GM13976 (cell line): Measurements from ENCODE around the gene KIF16B.

ENCODE experiments used
- DNase-seq: peaks from one replicate; pipeline ENCODE4 v3.0.0; 2012; ENCODE audit warnings: low spot score
- in situ Hi-C: fragments of 300-500 bp; cut with MboI; formaldehyde crosslinking; loops from one replicate; pipeline ENCODE4 v1.12.0; 2022; ENCODE audit warnings: low sequenced_read_pairs, mixed read lengths, inconsistent platforms; ENCODE audit not compliant: unreplicated experiment
- TF ChIP-seq, protein P1 (sequence below): IDR thresholded peaks from 2 replicates; pipeline ENCODE4 v1.5.1; 2012; ENCODE audit warnings: borderline replicate concordance, mild to moderate bottlenecking; ENCODE audit not compliant: insufficient read depth; ENCODE audit errors: extremely low read depth, missing control alignments, control extremely low read depth

KIF16B gene, protein sequence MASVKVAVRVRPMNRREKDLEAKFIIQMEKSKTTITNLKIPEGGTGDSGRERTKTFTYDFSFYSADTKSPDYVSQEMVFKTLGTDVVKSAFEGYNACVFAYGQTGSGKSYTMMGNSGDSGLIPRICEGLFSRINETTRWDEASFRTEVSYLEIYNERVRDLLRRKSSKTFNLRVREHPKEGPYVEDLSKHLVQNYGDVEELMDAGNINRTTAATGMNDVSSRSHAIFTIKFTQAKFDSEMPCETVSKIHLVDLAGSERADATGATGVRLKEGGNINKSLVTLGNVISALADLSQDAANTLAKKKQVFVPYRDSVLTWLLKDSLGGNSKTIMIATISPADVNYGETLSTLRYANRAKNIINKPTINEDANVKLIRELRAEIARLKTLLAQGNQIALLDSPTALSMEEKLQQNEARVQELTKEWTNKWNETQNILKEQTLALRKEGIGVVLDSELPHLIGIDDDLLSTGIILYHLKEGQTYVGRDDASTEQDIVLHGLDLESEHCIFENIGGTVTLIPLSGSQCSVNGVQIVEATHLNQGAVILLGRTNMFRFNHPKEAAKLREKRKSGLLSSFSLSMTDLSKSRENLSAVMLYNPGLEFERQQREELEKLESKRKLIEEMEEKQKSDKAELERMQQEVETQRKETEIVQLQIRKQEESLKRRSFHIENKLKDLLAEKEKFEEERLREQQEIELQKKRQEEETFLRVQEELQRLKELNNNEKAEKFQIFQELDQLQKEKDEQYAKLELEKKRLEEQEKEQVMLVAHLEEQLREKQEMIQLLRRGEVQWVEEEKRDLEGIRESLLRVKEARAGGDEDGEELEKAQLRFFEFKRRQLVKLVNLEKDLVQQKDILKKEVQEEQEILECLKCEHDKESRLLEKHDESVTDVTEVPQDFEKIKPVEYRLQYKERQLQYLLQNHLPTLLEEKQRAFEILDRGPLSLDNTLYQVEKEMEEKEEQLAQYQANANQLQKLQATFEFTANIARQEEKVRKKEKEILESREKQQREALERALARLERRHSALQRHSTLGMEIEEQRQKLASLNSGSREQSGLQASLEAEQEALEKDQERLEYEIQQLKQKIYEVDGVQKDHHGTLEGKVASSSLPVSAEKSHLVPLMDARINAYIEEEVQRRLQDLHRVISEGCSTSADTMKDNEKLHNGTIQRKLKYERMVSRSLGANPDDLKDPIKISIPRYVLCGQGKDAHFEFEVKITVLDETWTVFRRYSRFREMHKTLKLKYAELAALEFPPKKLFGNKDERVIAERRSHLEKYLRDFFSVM (N-terminal part only)

DNA sequence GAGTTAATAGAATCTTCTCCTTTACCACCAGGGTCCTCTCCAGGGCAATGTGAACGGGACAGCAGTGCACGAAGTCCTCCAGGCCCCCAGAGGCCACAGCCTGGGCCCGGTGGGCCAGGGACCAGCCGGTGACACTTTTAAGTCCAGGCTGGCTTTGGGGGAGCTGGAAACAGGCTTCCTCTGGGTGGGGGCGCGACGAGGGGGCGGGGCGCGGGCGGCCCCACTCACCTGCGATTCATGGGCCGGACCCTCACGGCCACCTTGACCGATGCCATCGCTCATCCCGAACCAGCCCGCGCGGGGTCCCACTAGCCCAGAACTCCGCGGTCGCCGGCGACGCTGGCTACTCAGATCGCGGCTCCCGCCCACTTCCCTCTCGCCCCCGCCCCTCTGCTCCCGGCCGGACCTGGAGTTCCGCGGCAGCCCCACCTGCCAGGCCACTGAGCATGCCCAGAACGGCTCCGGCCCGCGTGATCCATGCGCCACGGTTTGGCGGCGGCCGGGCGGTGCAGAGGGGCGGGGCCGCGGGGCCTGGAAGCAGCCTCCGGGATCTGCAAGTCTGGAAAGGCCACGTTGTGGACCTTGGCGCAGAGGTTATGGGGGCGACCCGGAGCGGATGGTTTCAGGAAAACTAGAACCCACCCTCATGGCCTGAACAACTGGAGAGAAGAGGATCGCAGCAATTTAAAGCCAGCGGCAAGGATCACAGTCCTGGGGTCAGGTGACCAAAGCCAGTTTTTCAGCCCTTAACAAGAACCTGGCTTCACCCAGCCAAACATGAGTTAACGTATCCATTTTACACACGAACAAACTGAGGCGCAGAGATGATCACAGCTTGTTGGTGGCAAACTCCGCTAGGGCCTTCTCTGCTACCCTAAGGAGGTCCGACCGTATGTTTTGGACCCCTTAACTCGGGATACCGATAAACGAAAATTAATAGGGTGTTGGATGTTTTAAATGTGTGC, at the start of gene KIF16B:
Gene KIF16B, minus strand, starts transcription at position 448 of the 965 bp plus-strand sequence. Its CDS starts 173 bp downstream, at position 275.
- TF ChIP-seq, protein P1, sequence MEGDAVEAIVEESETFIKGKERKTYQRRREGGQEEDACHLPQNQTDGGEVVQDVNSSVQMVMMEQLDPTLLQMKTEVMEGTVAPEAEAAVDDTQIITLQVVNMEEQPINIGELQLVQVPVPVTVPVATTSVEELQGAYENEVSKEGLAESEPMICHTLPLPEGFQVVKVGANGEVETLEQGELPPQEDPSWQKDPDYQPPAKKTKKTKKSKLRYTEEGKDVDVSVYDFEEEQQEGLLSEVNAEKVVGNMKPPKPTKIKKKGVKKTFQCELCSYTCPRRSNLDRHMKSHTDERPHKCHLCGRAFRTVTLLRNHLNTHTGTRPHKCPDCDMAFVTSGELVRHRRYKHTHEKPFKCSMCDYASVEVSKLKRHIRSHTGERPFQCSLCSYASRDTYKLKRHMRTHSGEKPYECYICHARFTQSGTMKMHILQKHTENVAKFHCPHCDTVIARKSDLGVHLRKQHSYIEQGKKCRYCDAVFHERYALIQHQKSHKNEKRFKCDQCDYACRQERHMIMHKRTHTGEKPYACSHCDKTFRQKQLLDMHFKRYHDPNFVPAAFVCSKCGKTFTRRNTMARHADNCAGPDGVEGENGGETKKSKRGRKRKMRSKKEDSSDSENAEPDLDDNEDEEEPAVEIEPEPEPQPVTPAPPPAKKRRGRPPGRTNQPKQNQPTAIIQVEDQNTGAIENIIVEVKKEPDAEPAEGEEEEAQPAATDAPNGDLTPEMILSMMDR: no peak
- in situ Hi-C loops: no loop called here
- peak; percentile 88 for DNase-seq

DNA sequence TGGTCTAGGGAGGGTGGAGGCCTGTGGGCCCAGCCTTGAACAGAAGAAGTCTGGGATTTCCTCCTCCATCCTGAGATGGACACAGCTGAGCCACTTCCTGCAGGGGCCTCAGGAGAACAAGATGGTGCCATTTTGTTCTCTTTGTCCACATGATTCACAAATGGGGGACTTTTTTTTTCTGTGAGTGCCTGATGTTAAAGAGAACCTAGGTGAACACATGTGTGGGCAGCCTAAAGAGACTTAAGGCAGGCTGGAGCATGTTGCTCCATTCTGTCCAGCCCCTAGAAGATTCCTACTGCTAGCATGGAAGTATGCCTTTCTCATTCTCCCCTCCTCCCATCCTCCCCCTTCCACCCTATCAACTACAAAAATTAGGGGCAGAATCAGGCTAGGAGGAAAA, 49.3 kb upstream of the KIF16B start:
- TF ChIP-seq, protein P1: no peak
- in situ Hi-C loops: no loop called here
- no peak for DNase-seq

DNA sequence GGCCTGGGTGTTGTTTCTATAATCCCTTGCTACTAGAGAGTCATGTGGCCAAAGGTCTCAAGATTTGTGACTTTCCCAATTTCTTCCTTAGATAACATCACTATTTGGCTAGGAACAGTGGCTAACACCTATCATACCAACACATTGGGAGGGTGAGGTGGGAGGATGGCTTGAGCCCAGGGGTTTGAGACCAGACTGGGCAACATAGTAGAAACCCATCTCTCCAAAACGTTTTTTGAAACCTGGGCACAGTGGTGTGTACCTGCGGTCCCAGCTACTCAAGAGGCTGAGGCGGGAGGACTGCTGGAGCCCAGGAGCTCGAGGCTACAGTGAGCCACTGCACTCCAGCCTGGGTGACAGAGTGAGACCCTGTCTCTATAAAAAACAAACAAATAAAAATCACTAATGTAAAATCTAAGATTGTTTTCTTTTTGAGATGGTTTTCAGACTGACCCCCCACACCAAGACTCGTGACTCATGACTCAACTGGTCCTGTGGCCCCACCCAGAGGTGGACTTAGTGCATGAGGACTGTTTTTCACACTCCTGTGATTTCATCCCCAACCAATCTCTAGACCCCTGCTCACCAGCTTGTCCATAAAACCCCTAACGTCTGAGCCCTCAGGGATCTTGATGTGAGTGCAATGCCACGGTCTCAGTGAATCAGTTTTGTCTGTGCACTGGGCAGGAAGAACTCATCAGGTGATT, 48.3 kb upstream of the KIF16B start:
- no peak for DNase-seq
- TF ChIP-seq, protein P1: no peak
- in situ Hi-C loops: no loop called here

DNA sequence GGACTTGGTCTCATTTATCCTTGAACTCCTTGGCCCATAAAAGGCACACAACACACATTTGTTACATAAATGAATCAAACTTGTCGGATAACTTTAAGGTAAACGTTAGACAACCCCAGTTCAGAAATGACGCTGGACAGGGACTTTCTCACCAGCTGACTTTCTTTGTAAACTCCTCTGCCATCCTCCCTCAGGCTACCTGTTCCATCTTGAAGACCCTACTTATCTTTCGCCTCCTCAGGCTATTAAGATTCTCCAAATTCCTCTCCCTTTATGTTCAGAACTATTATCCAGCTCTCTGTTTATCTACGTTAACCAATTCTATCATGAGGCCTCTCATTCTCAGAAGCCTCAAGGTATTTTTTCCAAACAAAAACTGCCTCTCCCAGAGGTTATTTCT, 47.7 kb upstream of the KIF16B start:
- in situ Hi-C loops: no loop called here
- TF ChIP-seq, protein P1: no peak
- DNase-seq: no peak

DNA sequence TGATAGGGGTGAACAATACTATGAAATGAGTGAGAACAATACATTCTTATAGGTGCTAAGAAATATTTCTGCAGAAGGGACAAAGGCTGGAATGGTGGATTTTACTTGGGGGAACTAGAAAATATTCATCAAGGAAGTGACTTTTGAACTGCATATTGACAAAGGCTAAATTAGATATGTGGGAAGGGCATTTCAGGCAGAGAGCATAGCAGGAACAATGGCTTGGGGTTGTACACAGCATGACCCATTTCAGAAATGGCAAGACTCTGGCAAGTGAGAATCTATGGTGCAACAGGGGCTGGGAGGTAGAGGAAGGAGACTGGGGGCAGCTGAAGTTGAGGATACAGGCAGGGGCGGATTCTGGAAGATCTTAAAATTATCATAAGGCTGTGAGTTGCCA, 46.7 kb upstream of the KIF16B start:
- in situ Hi-C loops: no loop called here
- no peak for DNase-seq
- TF ChIP-seq, protein P1: no peak
